ENCODE results near the gene CST9L. TPM values are rescaled to one million over a fixed set of nuclear protein-coding genes. Genes with fewer than 3 reads are reported as not detected.

CST9L gene
- total RNA-seq, 2 experiments from 2014 or later: not detected

DNA sequence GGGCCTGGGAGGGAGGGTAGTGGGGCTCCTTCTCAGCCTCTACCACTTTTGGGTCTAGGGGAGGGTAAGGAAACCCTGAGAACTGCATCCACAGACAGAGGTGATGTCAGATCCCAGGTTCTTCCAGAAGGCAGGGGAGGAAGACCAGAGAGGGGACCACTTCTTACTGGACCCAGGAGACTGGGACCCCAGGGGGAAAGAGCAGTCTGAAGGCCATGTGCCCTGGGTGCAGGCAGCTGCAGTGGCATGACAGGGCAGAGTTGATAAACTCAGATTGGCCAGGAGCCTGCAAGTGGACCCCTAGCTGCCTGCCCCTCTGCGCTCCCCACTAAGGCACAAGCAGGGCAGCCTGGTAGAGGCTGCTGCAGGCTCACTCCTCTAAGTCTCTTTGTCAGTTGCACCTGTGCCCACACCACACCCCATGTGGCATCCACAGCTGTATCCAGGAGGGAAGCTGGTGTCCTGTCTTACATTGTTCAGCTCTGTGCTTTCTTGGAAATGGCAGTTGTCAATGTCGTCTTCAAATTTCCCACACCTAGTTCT, 2.7 kb downstream of the CST9L start:
- Histone ChIP-seq H3K36me3 (ENCODE audit: insufficient read depth, low read length) (no peaks in the 10 kb centered on the region), H3K4me3 (ENCODE audit: low read length) (no peak overlapping the region), H3K27ac (ENCODE audit: low read depth in 1 of 2, low read length in 2 of 2) (no peak overlapping the region), H3K4me1 (ENCODE audit: insufficient read depth, low read length) (no peaks in the 10 kb centered on the region), H3K27me3 (ENCODE audit: control insufficient read depth in 1 of 2, insufficient read depth in 2 of 2, low read length in 2 of 2) (peaks cover 0 to 3% of the 10 kb centered on the region in 2 experiments), H3K9me3 (ENCODE audit: control insufficient read depth in 1 of 2, insufficient read depth in 1 of 2, low read length in 2 of 2) (peaks cover 18% of the 10 kb centered on the region in 2 experiments)
- no peak overlapping the region for H3K27ac Mint-ChIP-seq
- H3K27me3 Mint-ChIP-seq: peaks cover 15% of the 10 kb centered on the region
- ChIA-PET POLR2A (no interaction called here), CTCF (no interaction called here)
- intact Hi-C loops (cut with DNase I, micrococcal nuclease): no loop called here
- TF ChIP-seq, protein P1, sequence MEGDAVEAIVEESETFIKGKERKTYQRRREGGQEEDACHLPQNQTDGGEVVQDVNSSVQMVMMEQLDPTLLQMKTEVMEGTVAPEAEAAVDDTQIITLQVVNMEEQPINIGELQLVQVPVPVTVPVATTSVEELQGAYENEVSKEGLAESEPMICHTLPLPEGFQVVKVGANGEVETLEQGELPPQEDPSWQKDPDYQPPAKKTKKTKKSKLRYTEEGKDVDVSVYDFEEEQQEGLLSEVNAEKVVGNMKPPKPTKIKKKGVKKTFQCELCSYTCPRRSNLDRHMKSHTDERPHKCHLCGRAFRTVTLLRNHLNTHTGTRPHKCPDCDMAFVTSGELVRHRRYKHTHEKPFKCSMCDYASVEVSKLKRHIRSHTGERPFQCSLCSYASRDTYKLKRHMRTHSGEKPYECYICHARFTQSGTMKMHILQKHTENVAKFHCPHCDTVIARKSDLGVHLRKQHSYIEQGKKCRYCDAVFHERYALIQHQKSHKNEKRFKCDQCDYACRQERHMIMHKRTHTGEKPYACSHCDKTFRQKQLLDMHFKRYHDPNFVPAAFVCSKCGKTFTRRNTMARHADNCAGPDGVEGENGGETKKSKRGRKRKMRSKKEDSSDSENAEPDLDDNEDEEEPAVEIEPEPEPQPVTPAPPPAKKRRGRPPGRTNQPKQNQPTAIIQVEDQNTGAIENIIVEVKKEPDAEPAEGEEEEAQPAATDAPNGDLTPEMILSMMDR (IDR thresholded peaks at IDR 0.05): no peak
- no peak overlapping the region for H3K4me3 Mint-ChIP-seq
- ATAC-seq (ENCODE audit: poor library complexity) (no peak), DNase-seq (no peak)
- H3K4me1 Mint-ChIP-seq (ENCODE audit: low read depth): no peaks in the 10 kb centered on the region
- H3K36me3 Mint-ChIP-seq (ENCODE audit: low read depth): no peaks in the 10 kb centered on the region
- H3K9me3 Mint-ChIP-seq: peaks cover 10% of the 10 kb centered on the region

DNA sequence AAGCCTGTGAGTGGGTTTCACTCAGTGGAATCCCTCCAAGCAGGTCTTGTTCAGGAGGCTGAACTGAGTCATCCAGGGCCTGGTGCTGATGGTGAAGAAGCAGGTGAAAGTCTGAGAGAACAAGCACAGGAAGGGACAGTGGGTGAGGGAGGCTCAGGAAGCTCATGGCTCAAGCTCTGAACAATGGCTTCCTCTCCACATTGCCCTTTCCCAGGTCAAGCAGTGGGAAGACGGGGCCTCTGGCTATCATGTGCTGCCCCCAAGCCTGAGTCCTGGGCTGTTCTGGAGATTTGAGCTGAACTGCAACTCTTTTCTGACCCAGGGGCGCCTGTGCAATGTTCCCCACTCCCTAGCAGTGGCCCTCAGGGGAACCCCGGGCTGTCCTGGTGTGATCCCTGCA, 3.4 kb downstream of the CST9L start:
- DNase-seq: no peak
- no peak overlapping the region for H3K27ac Mint-ChIP-seq

DNA sequence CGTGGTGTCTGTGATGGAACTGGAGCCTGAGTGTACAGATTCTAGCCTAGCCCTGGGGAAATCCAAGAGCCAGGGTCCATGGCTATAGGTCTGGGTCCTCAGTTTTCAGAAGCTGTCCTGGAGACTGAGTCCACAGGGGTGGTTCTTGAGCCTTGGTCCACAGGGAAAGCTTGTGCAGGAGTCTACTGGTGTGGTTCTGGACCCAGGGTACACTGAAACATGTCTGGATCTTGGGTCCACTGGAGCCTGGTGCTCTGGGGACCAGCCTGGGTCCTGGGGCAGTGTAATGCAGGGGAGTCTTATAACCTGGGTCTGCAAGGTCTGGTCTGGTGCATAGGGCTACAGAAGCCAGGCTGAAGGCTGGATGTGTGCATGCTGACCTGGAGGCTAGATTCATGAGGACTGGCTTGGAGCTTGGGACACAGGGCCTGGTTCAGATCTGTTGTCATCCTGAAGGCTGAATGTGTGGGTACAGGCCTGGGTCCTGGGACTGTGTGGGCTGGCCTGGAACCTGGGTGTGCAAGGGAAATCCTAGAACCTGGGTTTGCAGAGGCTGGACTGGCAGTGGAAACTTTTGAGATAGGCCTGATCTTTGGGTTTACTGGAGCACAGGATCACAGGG, 5.5 kb downstream of the CST9L start:
- peaks cover 0 to 3% of the 10 kb centered on the region in 2 experiments for H3K27me3 ChIP-seq (ENCODE audit: control insufficient read depth in 1 of 2, insufficient read depth in 2 of 2, low read length in 2 of 2)
- ATAC-seq (ENCODE audit: poor library complexity) (no peak), DNase-seq (no peak)
- Mint-ChIP-seq H3K4me3 (no peak overlapping the region), H3K36me3 (ENCODE audit: low read depth) (no peaks in the 10 kb centered on the region), H3K27me3 (peaks cover 9% of the 10 kb centered on the region), H3K27ac (no peak overlapping the region), H3K4me1 (ENCODE audit: low read depth) (no peaks in the 10 kb centered on the region), H3K9me3 (peaks cover 14% of the 10 kb centered on the region)
- intact Hi-C loops (cut with DNase I, micrococcal nuclease): no loop called here
- CTCF ChIA-PET: no interaction called here
- peaks cover 18 to 22% of the 10 kb centered on the region in 2 experiments for H3K9me3 ChIP-seq (ENCODE audit: control insufficient read depth in 1 of 2, insufficient read depth in 1 of 2, low read length in 2 of 2)
- no peaks in the 10 kb centered on the region for H3K36me3 ChIP-seq (ENCODE audit: insufficient read depth, low read length)
- POLR2A ChIA-PET: no interaction called here
- H3K27ac ChIP-seq (ENCODE audit: low read depth in 1 of 2, low read length in 2 of 2): no peak overlapping the region
- TF ChIP-seq, protein P1 (IDR thresholded peaks at IDR 0.05): no peak
- no peak overlapping the region for H3K4me3 ChIP-seq (ENCODE audit: low read length)
- H3K4me1 ChIP-seq (ENCODE audit: insufficient read depth, low read length): no peaks in the 10 kb centered on the region

More for the DNA sequence above, 3.4 kb downstream of the CST9L start:
- Mint-ChIP-seq H3K36me3 (ENCODE audit: low read depth) (no peaks in the 10 kb centered on the region), H3K9me3 (peaks cover 10% of the 10 kb centered on the region), H3K4me1 (ENCODE audit: low read depth) (no peaks in the 10 kb centered on the region), H3K4me3 (no peak overlapping the region), H3K27me3 (peaks cover 15% of the 10 kb centered on the region)
- Histone ChIP-seq H3K27me3 (ENCODE audit: control insufficient read depth in 1 of 2, insufficient read depth in 2 of 2, low read length in 2 of 2) (peaks cover 0 to 3% of the 10 kb centered on the region in 2 experiments), H3K4me3 (ENCODE audit: low read length) (no peak overlapping the region), H3K27ac (ENCODE audit: low read depth in 1 of 2, low read length in 2 of 2) (no peak overlapping the region), H3K9me3 (ENCODE audit: control insufficient read depth in 1 of 2, insufficient read depth in 1 of 2, low read length in 2 of 2) (peaks cover 18 to 19% of the 10 kb centered on the region in 2 experiments), H3K36me3 (ENCODE audit: insufficient read depth, low read length) (no peaks in the 10 kb centered on the region), H3K4me1 (ENCODE audit: insufficient read depth, low read length) (no peaks in the 10 kb centered on the region)
- ATAC-seq (ENCODE audit: poor library complexity): no peak
- ChIA-PET POLR2A (no interaction called here), CTCF (no interaction called here)
- intact Hi-C loops (cut with DNase I, micrococcal nuclease): no loop called here
- TF ChIP-seq, protein P1 (IDR thresholded peaks at IDR 0.05): no peak

Measured in CD4-positive, alpha-beta T cell (primary cell).